PC-9 (cell line): ENCODE data around the gene SLC4A1AP.

Experiments used
- CTCF ChIP-seq: fragments of 200-600 bp; sonication (generic); conservative IDR thresholded peaks from 2 replicates; pipeline ENCODE4 v1.6.1; 2017; ENCODE audit warnings: mixed run types, antibody characterized with exemption, mild to moderate bottlenecking, moderate library complexity
- EZH2 ChIP-seq: fragments of 200-600 bp; sonication (generic); IDR thresholded peaks from 2 replicates; pipeline ENCODE4 v1.8.0; 2017; ENCODE audit warnings: antibody characterized with exemption, low read depth

GRCh38 chr2:27710640-27711430 lies 47.1 kb downstream of the SLC4A1AP start:
- no peak for TF ChIP-seq CTCF
- no peak for TF ChIP-seq EZH2
